Activated T-cell treated with anti-CD3 and anti-CD28 coated beads, Interleukin-2, amount 50 U/mL, for 72 hours (primary cell): ENCODE results near the gene PROZ. TPM values are rescaled to one million over a fixed set of nuclear protein-coding genes. Genes with fewer than 3 reads are reported as not detected.

Experiments
- total RNA-seq, 2 donors: library from RNA; stranded (reverse); gene quantifications; one replicate each; pipeline ENCODE4 v1.2.3, GENCODE V29; 2022

PROZ gene
- total RNA-seq, 2 donors from 2014 or later = not detected

Other genes with a start within 250 kb of the PROZ start
- 10 to 100 TPM in 1 of 2 donors, 1 to 10 TPM in 1; 9.6 to 11.8 TPM for gene MCF2L, start 189.4 kb upstream of the PROZ start, total RNA-seq
- not detected for gene F7, start 52.9 kb upstream of the PROZ start, total RNA-seq
- gene F10, start 35.8 kb upstream of the PROZ start, total RNA-seq = not detected
- gene PCID2, start 50.0 kb downstream of the PROZ start, total RNA-seq = 10 to 100 TPM; 76.8 to 83.1 TPM
- gene CUL4A, start 51.0 kb downstream of the PROZ start, total RNA-seq = 10 to 100 TPM; 71.4 to 82.1 TPM
- 10 to 100 TPM; 55.4 to 66.8 TPM for gene LAMP1, start 138.6 kb downstream of the PROZ start, total RNA-seq
- 1 to 10 TPM in 1 of 2 donors, under 1 TPM in 1; 0.79 to 2.5 TPM for gene GRTP1, start 205.5 kb downstream of the PROZ start, total RNA-seq